IMR-90 (cell line): Measurements from ENCODE around the gene HBEGF.

Source experiments
- CEBPB ChIP-seq: IDR thresholded peaks from 2 replicates; pipeline ENCODE4 v1.6.1; 2012; ENCODE audit warnings: low read depth, low read length, improper control_type of control experiment
- FOS ChIP-seq: fragments of 150-350 bp; IDR thresholded peaks from 2 replicates; pipeline ENCODE4 v1.6.1; 2016; ENCODE audit warnings: low read depth, low read length
- MAZ ChIP-seq: IDR thresholded peaks from 2 replicates; pipeline ENCODE4 v1.6.1; 2012; ENCODE audit warnings: low read depth, mild to moderate bottlenecking, low read length, improper control_type of control experiment, moderate library complexity, borderline replicate concordance
- MXI1 ChIP-seq: IDR thresholded peaks from 2 replicates; pipeline ENCODE4 v1.6.1; 2012; ENCODE audit warnings: low read depth, mild to moderate bottlenecking, low read length, moderate library complexity, borderline replicate concordance
- NFE2L2 ChIP-seq: fragments of 150-350 bp; IDR thresholded peaks from 2 replicates; pipeline ENCODE4 v1.6.1; 2016; ENCODE audit warnings: low read depth, mild to moderate bottlenecking, low read length
- POLR2A ChIP-seq: IDR thresholded peaks from 2 replicates; pipeline ENCODE4 v1.6.1; 2012; ENCODE audit warnings: mild to moderate bottlenecking, low read depth, low read length
- RAD21 ChIP-seq: IDR thresholded peaks from 2 replicates; pipeline ENCODE4 v1.6.1; 2012; ENCODE audit warnings: low read length, improper control_type of control experiment
- RCOR1 ChIP-seq: IDR thresholded peaks from 2 replicates; pipeline ENCODE4 v1.6.1; 2012; ENCODE audit warnings: mild to moderate bottlenecking, low read length, improper control_type of control experiment; ENCODE audit not compliant: insufficient replicate concordance
- SMC3 ChIP-seq: fragments of 150-350 bp; IDR thresholded peaks from 2 replicates; pipeline ENCODE4 v1.6.1; 2016; ENCODE audit warnings: low read depth, mild to moderate bottlenecking, antibody characterized with exemption, low read length, moderate library complexity
- TF ChIP-seq, protein P1 (sequence below): conservative IDR thresholded peaks from 2 replicates; pipeline ENCODE4 v1.5.1; 2012; ENCODE audit warnings: mild to moderate bottlenecking, low read depth, low read length, improper control_type of control experiment
- TF ChIP-seq, protein P2 (sequence below): fragments of 150-350 bp; IDR thresholded peaks from 2 replicates; pipeline ENCODE4 v1.6.1; 2016; ENCODE audit warnings: low read depth, mild to moderate bottlenecking, low read length, moderate library complexity, borderline replicate concordance

DNA sequence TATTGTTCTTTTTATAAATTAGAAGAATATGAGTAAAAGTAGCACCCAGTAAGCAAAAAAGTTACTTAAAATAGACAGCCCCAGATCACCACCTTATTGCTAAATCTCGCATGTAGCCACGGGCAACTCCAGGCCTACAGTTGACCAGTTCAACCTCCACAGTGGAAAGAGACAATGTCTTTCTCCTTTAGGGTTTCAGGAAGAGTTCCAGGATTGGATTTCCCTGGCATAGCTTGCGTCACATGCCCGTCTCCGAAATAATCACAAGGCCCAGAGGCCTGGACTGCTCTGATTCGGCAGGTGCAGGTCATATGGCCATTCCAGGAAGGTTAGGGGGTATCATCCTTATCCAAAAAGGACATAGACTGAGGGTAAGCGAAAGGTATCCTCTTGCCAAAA is 33.6 kb downstream of the HBEGF start:
- TF ChIP-seq MXI1 (no peak), POLR2A (no peak), SMC3 (no peak; the same call in 1 of the 2 replicates), RAD21 (no peak), NFE2L2 (no peak), RCOR1 (no peak), FOS (no peak), CEBPB (no peak; the same call in 1 of the 2 replicates), MAZ (no peak)
- TF ChIP-seq, protein P1, sequence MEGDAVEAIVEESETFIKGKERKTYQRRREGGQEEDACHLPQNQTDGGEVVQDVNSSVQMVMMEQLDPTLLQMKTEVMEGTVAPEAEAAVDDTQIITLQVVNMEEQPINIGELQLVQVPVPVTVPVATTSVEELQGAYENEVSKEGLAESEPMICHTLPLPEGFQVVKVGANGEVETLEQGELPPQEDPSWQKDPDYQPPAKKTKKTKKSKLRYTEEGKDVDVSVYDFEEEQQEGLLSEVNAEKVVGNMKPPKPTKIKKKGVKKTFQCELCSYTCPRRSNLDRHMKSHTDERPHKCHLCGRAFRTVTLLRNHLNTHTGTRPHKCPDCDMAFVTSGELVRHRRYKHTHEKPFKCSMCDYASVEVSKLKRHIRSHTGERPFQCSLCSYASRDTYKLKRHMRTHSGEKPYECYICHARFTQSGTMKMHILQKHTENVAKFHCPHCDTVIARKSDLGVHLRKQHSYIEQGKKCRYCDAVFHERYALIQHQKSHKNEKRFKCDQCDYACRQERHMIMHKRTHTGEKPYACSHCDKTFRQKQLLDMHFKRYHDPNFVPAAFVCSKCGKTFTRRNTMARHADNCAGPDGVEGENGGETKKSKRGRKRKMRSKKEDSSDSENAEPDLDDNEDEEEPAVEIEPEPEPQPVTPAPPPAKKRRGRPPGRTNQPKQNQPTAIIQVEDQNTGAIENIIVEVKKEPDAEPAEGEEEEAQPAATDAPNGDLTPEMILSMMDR: no peak
- TF ChIP-seq, protein P2, sequence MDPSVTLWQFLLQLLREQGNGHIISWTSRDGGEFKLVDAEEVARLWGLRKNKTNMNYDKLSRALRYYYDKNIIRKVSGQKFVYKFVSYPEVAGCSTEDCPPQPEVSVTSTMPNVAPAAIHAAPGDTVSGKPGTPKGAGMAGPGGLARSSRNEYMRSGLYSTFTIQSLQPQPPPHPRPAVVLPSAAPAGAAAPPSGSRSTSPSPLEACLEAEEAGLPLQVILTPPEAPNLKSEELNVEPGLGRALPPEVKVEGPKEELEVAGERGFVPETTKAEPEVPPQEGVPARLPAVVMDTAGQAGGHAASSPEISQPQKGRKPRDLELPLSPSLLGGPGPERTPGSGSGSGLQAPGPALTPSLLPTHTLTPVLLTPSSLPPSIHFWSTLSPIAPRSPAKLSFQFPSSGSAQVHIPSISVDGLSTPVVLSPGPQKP: no peak
